Fibroblast of mammary gland (primary cell): ENCODE measurements around the gene SZRD1.
"Not testable (repeated sequence)": the region's sequence is repeated elsewhere in the genome, so short reads cannot be mapped to it uniquely, and the experiment has no call there.

ENCODE experiments used
- DNase-seq: peaks from one replicate; pipeline ENCODE4 v3.0.0-alpha.2; 2010; ENCODE audit warnings: low read depth
- H3K4me3 ChIP-seq: 2 replicates; pipeline ENCODE4 v1.5.1; 2011; ENCODE audit warnings: low read depth, mild to moderate bottlenecking, low read length, moderate library complexity; ENCODE audit not compliant: control insufficient read depth
- TF ChIP-seq, protein P1 (sequence below): conservative IDR thresholded peaks from 2 replicates; pipeline ENCODE4 v1.5.1; 2011; ENCODE audit warnings: low read depth, low read length, inconsistent platforms; ENCODE audit not compliant: control insufficient read depth, insufficient read depth

SZRD1 gene

DNA sequence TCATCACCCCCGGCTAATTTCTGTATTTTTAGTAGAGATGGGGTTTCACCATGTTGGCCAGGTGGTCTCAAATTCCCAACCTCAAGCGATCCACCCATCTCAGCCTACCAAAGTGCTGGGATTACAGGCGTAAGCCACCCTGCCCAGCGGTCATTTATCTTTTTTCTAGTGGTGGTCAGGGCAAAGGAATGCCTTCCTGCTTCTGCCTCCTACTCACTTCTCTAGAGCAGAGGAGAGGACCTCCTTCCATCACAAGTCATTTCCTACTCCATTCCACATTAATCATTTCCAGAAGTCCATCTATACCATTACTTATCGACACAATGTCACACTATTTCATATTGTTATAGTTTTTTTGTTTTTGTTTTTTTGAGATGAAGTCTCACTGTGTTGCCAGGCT, 28.1 kb upstream of the SZRD1 start:
- no peak overlapping the region for H3K4me3 ChIP-seq
- TF ChIP-seq, protein P1, sequence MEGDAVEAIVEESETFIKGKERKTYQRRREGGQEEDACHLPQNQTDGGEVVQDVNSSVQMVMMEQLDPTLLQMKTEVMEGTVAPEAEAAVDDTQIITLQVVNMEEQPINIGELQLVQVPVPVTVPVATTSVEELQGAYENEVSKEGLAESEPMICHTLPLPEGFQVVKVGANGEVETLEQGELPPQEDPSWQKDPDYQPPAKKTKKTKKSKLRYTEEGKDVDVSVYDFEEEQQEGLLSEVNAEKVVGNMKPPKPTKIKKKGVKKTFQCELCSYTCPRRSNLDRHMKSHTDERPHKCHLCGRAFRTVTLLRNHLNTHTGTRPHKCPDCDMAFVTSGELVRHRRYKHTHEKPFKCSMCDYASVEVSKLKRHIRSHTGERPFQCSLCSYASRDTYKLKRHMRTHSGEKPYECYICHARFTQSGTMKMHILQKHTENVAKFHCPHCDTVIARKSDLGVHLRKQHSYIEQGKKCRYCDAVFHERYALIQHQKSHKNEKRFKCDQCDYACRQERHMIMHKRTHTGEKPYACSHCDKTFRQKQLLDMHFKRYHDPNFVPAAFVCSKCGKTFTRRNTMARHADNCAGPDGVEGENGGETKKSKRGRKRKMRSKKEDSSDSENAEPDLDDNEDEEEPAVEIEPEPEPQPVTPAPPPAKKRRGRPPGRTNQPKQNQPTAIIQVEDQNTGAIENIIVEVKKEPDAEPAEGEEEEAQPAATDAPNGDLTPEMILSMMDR, result no peak
- no peak for DNase-seq

DNA sequence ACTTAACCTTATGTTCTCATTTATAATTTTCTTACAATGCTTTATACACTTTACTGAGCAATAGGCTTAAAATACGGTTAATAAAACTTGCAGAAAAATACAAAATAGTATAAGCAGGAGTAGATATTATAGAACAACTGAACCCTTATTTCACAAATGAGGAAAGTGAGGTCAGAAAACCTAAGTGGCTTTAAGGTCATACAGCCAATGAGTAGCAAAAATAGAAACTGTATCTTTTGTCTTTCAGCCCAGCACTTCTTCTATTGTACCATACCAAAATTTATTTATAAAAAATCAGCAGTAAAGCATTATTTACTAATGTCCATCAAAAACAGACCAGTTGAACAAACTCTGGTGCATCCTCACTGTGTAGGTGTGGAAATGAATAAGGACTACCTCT, 26.4 kb upstream of the SZRD1 start:
- H3K4me3 ChIP-seq, result no peak overlapping the region
- TF ChIP-seq, protein P1, result no peak
- DNase-seq, result no peak

DNA sequence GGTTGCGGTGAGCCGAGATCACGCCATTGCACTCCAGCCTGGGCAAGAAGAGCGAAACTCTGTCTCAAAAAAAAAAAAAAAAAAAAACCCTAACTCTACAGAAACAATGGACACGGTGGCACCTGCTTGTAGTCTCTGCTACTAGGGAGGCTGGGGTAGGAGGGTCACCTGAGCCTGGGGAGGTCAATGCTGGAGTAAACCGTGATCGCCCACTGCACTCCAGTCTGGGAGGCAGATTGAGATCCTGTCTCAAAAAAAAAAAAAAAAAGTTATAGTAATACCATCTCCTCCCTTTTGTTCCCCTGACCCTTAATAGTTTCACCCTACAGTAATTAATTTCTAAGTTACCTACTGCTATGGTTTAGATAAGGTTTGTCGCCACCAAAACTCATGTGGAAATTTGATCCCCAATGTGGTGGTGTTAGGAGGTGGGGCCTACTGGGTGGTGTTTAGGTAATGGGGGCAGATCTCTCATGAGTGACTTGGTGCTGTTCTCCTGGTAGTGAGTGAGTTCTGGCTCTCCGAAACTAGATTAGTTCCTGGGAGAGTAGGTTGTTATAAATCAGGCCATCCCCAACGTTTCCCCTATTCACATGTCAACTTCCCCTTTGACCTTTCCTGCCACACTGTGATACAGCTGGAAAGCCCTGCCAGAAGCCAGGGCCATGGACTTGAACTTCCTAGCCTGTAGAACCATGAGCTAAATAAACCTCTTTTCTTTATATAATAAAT, 24.5 kb upstream of the SZRD1 start:
- DNase-seq, result no peak
- TF ChIP-seq, protein P1, result no peak
- H3K4me3 ChIP-seq, result no peak overlapping the region

DNA sequence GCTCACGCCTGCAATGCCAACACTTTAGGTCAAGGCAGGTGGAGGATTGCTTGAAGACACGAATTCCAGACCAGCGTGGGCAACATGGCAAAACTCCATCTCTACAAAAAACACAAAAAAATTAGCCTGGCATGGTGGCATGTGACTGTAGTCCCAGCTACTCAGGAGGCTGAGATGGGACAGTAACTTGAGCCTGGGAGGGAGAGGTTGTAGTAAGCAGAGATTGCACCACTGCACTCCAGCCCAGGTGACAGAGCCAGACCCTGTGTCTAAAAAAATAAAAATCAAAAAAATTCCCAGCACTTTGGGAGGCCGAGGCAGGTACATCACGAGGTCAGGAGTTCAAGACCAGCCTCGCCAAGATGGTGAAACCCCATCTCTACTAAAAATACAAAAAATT, 23.8 kb upstream of the SZRD1 start:
- DNase-seq, result not testable (repeated sequence)

DNA sequence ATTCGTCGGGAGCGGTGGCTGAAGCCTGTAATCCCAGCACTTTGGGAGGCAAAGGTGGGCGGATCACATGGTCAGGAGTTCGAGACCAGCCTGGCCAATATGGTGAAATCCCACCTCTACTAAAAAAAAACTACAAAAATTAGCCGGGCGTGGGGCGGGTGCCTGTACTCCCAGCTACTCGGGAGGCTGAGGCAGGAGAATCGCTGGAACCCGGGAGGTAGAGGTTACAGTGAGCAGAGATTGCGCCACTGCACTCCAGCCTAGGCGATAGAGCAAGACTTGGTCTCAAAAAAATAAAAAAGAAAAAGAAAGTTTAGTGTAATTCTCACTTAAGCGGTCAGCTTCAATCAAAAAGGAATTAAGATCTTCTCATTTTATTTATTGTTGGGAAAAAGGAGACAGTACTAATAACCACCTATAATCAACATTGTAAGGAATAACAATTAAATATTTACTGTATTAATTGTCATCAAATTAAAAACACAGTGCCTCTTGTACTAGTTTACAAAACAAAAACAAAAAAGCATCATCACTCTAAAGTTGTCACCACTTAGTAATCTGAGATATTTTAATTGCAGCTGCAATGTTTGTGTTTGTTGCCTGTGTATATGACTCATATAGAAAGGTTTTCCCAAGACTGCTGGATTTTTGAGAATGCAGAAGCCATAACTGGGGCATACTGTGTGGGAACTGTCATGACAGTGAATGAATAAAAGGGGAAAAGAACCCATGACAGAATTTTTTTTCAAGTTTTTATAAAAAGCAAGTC, 18.4 kb upstream of the SZRD1 start:
- DNase-seq, result peak; percentile 83
- no peak overlapping the region for H3K4me3 ChIP-seq
- TF ChIP-seq, protein P1, result no peak

More for the DNA sequence above, 23.8 kb upstream of the SZRD1 start:
- not testable (repeated sequence) for H3K4me3 ChIP-seq

DNA sequence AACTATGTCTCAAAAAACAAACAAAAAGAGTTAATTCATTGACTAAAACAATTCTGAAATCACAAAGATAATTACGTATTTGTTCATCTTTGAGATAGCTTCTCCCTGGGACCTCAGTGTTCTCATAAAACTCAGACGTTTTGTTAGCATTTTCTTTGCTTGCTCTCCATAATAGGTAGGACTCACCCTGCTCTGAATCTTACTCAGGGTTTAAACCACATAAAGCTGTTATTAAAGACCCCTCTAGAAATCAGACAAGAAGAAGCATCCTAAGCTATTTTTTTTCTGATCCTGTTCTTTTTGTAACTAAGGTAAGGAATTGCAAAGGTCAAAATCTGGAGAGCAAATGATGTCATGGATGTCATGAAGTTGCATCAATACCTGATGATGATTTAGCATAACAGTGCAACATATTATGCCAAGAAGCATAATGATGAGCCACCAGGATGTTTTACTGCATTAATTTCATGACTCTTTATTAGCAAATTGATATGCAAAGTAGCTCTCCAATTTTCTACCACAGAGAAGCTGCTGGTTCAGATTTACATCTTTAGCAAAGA, 17.1 kb upstream of the SZRD1 start:
- DNase-seq, result peak; percentile 49
- TF ChIP-seq, protein P1, result no peak
- no peak overlapping the region for H3K4me3 ChIP-seq

DNA sequence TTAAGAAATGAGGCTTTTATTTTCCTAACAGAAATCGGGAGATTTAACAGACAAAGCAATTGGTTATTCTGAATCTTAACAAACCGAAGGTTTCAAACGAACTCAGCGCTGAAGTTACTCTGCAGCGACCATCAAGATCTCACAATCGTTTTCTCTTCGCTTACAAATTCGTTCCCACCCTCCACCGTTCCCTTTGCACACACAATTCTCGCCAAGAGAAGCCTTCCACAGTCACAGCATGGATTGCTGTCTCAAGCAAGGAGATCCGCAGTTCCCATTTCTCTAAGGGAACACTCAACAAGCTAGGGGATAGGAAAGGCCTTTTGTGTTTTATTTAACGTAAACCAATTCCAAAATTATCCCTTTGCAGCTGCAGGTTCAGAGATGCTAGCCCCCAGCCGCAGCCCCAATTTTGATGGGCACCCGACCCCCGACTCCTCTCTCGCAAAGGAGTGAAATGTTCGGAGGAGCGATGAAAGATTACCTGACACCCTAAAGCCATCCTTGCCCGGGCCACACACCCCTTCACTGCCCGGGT, 15.5 kb upstream of the SZRD1 start:
- peak; percentile 34 for DNase-seq

More for the DNA sequence above, 15.5 kb upstream of the SZRD1 start:
- H3K4me3 ChIP-seq, result peak overlapping the region; percentile 87
- TF ChIP-seq, protein P1, result no peak
